Choroid plexus epithelial cell (primary cell): ENCODE measurements around the gene IRF2BP1.

Source experiments
- DNase-seq: peaks from one replicate; pipeline ENCODE4 v3.0.0-alpha.2; 2010; ENCODE audit warnings: low read depth
- H3K4me3 ChIP-seq: 2 replicates; pipeline ENCODE4 v1.5.1; 2011; ENCODE audit warnings: low read depth, mild to moderate bottlenecking, control low read depth, low read length, moderate library complexity
- TF ChIP-seq, protein P1 (sequence below): conservative IDR thresholded peaks from 2 replicates; pipeline ENCODE4 v1.5.1; 2011; ENCODE audit warnings: low read depth, mild to moderate bottlenecking, control low read depth, inconsistent platforms, low read length, moderate library complexity

IRF2BP1 gene

DNA sequence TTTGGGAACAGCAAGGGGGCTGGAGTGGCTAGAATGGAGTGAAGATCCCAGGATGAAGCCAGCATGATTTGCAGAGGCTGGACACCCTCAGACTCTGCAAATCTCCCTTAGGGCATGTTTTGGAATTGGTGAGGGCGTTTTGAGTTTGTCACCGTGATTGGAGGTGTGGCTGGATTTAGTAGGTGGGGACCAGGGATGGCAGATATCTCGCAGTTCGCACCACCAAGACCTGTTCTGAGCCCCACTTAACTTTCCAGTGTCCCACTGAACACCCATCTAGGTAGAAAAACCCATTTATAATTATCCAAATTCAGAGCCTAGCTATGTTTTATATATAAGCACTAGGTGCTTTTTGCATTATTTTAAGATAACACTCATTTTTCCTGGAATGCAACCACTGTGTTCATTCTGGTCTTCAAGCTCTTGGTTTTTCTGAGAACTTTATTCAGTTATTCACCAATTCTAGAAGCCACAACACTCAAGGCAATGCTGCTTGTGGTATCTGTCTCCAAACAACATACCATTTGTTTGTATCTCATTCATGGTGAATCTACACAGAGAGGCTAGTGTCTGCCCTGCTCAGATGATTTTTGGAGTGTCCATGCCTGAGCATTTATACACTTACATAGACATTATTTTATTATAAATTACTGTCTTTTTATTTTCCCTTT, 31.6 kb upstream of the IRF2BP1 start:
- no peak for DNase-seq
- H3K4me3 ChIP-seq, result no peak overlapping the region

DNA sequence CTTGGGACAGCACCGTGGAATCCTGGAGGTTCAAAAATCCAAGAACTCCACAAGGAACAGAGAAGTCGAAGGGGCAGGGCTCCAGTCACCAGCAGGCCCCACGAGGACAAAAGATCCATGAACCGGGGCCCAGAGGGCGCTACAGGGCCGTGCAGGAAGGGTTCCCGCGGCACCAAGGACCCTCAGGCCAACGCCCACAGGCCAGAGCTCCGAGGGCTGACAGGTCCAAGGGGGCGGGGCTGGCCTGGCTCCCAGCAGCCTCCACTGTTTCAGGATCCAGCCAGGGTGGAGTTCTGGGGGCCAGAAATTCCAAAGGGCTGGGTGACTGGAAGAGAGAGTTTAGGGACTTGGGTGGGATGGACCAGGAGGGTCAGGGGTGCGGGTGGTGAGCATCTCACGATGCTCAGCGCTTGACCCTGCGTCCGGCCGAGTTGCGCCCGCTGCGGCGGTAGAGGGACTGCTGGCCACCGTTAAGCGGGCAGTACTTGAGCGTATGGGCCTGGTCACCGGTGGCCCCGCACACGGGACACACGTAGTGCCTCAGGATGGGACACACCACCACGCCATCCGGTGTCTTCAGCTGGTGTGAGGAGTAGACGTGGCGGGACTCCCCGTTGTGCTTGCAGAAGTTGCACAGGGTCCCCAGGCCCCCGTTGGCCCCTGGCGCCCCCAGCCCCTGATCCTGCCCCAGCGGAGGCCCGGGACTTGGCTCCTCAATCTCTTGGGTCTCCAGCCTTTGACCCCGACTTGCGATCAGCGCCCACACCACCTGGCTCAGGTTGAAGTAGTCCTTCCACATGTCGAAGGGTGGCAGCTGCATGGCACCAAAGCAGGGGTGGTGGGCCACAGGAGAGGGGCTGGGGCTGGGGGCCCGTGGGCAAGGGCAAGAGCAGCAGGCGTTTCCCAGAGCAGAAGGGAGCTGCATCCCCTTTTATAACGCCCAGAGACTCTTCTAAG, 28.2 kb upstream of the IRF2BP1 start, which contains the start of gene NANOS2:
Gene NANOS2 (minus strand): TSS at position 905 of the 957 bp plus-strand sequence. CDS start 85 bp downstream, at position 820.
- H3K4me3 ChIP-seq, result no peak within 1 kb of the TSS
- TF ChIP-seq, protein P1, sequence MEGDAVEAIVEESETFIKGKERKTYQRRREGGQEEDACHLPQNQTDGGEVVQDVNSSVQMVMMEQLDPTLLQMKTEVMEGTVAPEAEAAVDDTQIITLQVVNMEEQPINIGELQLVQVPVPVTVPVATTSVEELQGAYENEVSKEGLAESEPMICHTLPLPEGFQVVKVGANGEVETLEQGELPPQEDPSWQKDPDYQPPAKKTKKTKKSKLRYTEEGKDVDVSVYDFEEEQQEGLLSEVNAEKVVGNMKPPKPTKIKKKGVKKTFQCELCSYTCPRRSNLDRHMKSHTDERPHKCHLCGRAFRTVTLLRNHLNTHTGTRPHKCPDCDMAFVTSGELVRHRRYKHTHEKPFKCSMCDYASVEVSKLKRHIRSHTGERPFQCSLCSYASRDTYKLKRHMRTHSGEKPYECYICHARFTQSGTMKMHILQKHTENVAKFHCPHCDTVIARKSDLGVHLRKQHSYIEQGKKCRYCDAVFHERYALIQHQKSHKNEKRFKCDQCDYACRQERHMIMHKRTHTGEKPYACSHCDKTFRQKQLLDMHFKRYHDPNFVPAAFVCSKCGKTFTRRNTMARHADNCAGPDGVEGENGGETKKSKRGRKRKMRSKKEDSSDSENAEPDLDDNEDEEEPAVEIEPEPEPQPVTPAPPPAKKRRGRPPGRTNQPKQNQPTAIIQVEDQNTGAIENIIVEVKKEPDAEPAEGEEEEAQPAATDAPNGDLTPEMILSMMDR, result no peak
- no peak for DNase-seq

More for the DNA sequence above, 31.6 kb upstream of the IRF2BP1 start:
- TF ChIP-seq, protein P1, result no peak

DNA sequence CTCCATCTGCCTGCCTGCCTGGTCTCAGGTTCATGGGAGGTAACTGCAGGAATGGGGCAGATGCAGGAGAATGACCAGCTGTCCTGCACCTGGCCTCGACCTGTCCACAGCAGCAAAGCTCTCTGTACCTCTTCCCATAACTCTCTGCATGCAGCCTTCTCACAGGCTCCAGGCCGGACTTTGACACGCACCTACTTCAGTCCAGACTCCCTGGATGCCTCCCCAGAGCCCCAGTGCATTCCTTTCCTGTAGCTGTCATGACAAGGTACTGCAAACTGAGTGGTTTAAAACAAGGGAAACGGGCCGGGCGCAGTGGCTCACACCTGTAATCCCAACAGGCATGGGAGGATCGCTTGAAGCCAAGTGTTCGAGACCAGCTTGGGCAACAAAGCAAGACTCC, 25.4 kb upstream of the IRF2BP1 start:
- no peak overlapping the region for H3K4me3 ChIP-seq
- no peak for DNase-seq
- TF ChIP-seq, protein P1, result no peak

DNA sequence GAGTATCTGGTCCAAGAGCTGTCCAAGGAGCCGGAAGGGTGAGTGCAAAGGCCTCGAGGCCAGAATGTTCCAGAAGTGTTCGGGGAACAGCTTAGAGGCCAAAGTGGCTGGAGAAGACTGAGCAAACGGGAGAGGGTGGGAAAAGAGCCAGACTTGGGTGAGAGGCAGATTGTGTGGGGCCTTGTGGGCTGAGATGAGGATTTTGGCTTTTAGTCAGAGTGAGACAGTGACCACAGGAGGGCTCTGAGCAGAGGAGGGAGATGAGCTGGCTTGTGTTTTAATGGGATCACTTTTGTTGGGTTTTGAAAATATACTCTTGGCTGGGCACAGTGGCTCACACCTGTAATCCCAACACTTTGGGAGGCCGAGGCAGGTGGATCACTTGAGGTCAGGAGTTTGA, 23.0 kb upstream of the IRF2BP1 start:
- DNase-seq, result no peak
- TF ChIP-seq, protein P1, result no peak
- no peak overlapping the region for H3K4me3 ChIP-seq

DNA sequence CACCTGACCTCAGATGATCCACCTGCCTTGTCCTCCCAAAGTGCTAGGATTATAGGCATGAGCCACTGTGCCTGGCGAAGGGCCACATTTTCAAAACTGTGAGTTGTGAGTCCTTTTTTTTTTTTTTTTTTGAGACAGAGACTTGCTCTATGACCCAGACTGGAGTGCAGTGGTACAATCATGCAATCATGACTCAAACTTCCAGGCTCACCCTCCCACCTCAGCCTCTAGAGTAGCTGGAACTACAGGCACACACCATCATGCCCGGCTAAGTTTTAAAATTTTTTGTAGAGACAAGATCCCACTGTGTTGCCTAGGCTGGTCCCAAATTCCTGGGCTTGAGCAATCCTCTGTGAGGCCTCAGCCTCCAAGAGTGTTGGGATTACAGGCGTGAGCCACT, 20.3 kb upstream of the IRF2BP1 start:
- TF ChIP-seq, protein P1, result no peak
- DNase-seq, result no peak
- no peak overlapping the region for H3K4me3 ChIP-seq

DNA sequence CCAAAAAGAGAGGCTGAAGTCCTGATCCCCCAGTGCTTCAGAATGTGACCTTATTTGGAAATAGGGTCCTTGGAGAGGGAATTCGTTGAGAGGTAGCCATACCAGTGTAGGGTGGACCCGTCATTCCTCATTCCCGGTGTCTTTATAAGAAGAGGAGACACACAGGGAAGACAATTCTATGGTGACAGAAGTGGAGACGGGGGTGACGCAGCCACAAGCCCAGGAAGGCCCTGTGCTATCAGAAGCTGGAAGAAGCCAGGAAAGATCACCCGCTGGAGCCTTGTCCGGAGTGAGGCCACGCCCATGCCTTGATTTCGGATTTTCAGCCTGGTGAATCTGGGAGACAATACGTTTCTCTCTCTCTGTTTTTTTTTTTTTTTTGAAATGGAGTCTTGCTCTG, 19.1 kb upstream of the IRF2BP1 start:
- TF ChIP-seq, protein P1, result no peak

More for the DNA sequence above, 19.1 kb upstream of the IRF2BP1 start:
- DNase-seq, result no peak
- H3K4me3 ChIP-seq, result no peak overlapping the region
